HepG2 (cell line): ENCODE measurements around the gene CDK8. TPM values are rescaled to one million over a fixed set of nuclear protein-coding genes. Genes with fewer than 3 reads are reported as not detected.
A peak's percentile ranks its signal among the peaks of the same experiment; 100 is the strongest.

Experiments
- ATF1 ChIP-seq: IDR thresholded peaks from 2 replicates; pipeline ENCODE4 v1.6.1; 2016; ENCODE audit warnings: mild to moderate bottlenecking, control low read depth
- IKZF1 ChIP-seq: fragments of 450-650 bp; IDR thresholded peaks from 2 replicates; pipeline ENCODE4 v1.7.1; 2016
- NCOA2 ChIP-seq: sonication (generic); formaldehyde crosslinking; IDR thresholded peaks from 2 replicates; pipeline ENCODE4 v1.8.0; 2022; ENCODE audit warnings: inconsistent platforms
- SRY ChIP-seq: sonication (generic); formaldehyde crosslinking; IDR thresholded peaks from 2 replicates; pipeline ENCODE4 v1.8.0; 2022; ENCODE audit warnings: mild to moderate bottlenecking, missing genetic modification reagents
- TEAD2 ChIP-seq: sonication (generic); formaldehyde crosslinking; IDR thresholded peaks from 2 replicates; pipeline ENCODE4 v1.9.0; 2021; ENCODE audit warnings: missing genetic modification reagents
- TMF1 ChIP-seq: sonication (generic); formaldehyde crosslinking; IDR thresholded peaks from 2 replicates; pipeline ENCODE4 v1.8.1; 2022; ENCODE audit warnings: low read depth, missing genetic modification reagents
- ZFP36L1 ChIP-seq: sonication (generic); formaldehyde crosslinking; IDR thresholded peaks from 2 replicates; pipeline ENCODE4 v1.8.0; 2022; ENCODE audit warnings: mild to moderate bottlenecking, missing genetic modification reagents, moderate library complexity
- ZFX ChIP-seq: sonication (generic); formaldehyde crosslinking; IDR thresholded peaks from 2 replicates; pipeline ENCODE4 v1.4.0; 2020; ENCODE audit warnings: mild to moderate bottlenecking, low read depth, missing genetic modification reagents, moderate library complexity
- ZNF124 ChIP-seq: sonication (generic); formaldehyde crosslinking; IDR thresholded peaks from 2 replicates; pipeline ENCODE4 v1.4.0; 2020; ENCODE audit warnings: missing genetic modification reagents
- ZNF331 ChIP-seq: sonication (generic); formaldehyde crosslinking; IDR thresholded peaks from 2 replicates; pipeline ENCODE4 v1.4.0; 2020; ENCODE audit warnings: missing genetic modification reagents
- ZNF430 ChIP-seq: sonication (generic); formaldehyde crosslinking; IDR thresholded peaks from 2 replicates; pipeline ENCODE4 v1.9.0; 2021; ENCODE audit warnings: mild to moderate bottlenecking, missing genetic modification reagents
- ZNF446 ChIP-seq: sonication (generic); formaldehyde crosslinking; IDR thresholded peaks from 2 replicates; pipeline ENCODE4 v1.5.0; 2020; ENCODE audit warnings: mild to moderate bottlenecking, missing genetic modification reagents
- ZNF577 ChIP-seq: sonication (generic); formaldehyde crosslinking; IDR thresholded peaks from 2 replicates; pipeline ENCODE4 v1.4.0; 2020; ENCODE audit warnings: mild to moderate bottlenecking, low read depth, missing genetic modification reagents, borderline replicate concordance
- ZNF878 ChIP-seq: sonication (generic); formaldehyde crosslinking; IDR thresholded peaks from 2 replicates; pipeline ENCODE4 v1.8.1; 2023; ENCODE audit warnings: mild to moderate bottlenecking, missing genetic modification reagents, moderate library complexity
- polyA plus RNA-seq, 8 experiments: library from polyadenylated mRNA; depleted of rRNA in 3 of 8; stranded (reverse) in 7 of 8; unstranded in 1 of 8; fragments of >200 nt; fragmentation: Illumina TruSeq in 4 of 8; extraction: Trizol in 4 of 8; gene quantifications; 2 replicates each; pipeline versions ENCODE4 v1.2.1 to v1.2.3, GENCODE V29; 2011 to 2016; ENCODE audit warnings: low read depth in 4 of 8, missing spikeins in 1 of 8, mixed read lengths in 1 of 8; ENCODE audit not compliant: insufficient read depth in 1 of 8
- total RNA-seq, 5 experiments: library from RNA; depleted of rRNA; stranded (reverse); fragments of >200 nt; fragmentation: Illumina TruSeq; extraction: Trizol; gene quantifications; 2 replicates each; pipeline ENCODE4 v1.2.3, GENCODE V29; 2016; ENCODE audit warnings: low read depth in 1 of 5
- TF ChIP-seq, protein P1 (sequence below): sonication (generic); formaldehyde crosslinking; IDR thresholded peaks from one replicate; pipeline ENCODE4 v1.5.1; 2020; ENCODE audit warnings: mild to moderate bottlenecking, missing genetic modification reagents; ENCODE audit errors: not compliant biosample characterization
- TF ChIP-seq, protein P2 (sequence below): IDR thresholded peaks from 2 replicates; pipeline ENCODE4 v1.6.1; 2016; ENCODE audit warnings: low read depth
- TF ChIP-seq, protein P3 (sequence below): sonication (generic); formaldehyde crosslinking; IDR thresholded peaks from 2 replicates; pipeline ENCODE4 v1.5.0; 2020; ENCODE audit warnings: missing genetic modification reagents, mild to moderate bottlenecking, borderline replicate concordance

The CDK8 gene
- total and polyA plus RNA-seq, 2 of the 13 experiments (the other 11 are each of a cell fraction or from before 2014, with no cell fraction given), result 15.8 to 16.4 TPM

DNA sequence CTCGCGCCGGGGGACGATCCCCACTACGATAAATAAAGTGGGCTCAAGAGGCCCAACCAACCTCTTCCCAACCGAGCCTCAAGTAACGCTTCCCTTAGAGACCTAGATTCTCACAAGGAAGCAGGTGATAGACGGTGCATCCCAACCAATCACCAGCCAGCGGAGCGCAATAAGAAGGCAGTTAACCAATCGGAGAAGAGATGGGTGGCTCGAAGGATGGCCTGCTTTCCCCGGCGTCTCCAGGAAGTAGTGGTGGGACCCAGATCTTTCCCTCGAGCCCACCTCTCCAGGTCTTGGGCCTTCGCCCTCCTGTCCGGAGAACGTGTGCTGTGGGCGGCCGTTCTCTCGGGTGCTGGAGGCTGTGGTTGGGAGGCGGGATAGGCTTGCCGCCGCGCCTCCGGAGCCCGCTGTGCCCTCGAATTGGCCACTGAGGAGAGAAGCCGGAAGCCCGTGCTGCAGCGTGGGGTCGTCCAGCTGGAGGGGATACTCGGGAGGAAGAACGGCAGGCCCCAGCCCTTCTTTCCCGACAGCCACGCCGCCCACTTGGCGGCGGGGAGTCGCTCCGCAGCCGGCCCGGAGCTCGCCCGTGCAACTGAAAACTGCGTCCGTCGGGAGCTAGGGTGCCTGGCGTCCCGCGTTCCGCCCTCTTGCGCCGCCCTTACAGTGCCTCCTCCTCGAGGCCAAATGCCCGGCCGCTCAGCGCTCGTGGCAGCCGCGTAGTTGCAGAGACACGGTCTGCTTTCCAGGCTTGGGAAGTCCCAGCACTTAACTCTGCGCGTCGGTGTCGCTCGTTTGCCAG is 32.0 kb upstream of the CDK8 start, which contains the start of gene RNF6 (continued):
- TF ChIP-seq, protein P1, sequence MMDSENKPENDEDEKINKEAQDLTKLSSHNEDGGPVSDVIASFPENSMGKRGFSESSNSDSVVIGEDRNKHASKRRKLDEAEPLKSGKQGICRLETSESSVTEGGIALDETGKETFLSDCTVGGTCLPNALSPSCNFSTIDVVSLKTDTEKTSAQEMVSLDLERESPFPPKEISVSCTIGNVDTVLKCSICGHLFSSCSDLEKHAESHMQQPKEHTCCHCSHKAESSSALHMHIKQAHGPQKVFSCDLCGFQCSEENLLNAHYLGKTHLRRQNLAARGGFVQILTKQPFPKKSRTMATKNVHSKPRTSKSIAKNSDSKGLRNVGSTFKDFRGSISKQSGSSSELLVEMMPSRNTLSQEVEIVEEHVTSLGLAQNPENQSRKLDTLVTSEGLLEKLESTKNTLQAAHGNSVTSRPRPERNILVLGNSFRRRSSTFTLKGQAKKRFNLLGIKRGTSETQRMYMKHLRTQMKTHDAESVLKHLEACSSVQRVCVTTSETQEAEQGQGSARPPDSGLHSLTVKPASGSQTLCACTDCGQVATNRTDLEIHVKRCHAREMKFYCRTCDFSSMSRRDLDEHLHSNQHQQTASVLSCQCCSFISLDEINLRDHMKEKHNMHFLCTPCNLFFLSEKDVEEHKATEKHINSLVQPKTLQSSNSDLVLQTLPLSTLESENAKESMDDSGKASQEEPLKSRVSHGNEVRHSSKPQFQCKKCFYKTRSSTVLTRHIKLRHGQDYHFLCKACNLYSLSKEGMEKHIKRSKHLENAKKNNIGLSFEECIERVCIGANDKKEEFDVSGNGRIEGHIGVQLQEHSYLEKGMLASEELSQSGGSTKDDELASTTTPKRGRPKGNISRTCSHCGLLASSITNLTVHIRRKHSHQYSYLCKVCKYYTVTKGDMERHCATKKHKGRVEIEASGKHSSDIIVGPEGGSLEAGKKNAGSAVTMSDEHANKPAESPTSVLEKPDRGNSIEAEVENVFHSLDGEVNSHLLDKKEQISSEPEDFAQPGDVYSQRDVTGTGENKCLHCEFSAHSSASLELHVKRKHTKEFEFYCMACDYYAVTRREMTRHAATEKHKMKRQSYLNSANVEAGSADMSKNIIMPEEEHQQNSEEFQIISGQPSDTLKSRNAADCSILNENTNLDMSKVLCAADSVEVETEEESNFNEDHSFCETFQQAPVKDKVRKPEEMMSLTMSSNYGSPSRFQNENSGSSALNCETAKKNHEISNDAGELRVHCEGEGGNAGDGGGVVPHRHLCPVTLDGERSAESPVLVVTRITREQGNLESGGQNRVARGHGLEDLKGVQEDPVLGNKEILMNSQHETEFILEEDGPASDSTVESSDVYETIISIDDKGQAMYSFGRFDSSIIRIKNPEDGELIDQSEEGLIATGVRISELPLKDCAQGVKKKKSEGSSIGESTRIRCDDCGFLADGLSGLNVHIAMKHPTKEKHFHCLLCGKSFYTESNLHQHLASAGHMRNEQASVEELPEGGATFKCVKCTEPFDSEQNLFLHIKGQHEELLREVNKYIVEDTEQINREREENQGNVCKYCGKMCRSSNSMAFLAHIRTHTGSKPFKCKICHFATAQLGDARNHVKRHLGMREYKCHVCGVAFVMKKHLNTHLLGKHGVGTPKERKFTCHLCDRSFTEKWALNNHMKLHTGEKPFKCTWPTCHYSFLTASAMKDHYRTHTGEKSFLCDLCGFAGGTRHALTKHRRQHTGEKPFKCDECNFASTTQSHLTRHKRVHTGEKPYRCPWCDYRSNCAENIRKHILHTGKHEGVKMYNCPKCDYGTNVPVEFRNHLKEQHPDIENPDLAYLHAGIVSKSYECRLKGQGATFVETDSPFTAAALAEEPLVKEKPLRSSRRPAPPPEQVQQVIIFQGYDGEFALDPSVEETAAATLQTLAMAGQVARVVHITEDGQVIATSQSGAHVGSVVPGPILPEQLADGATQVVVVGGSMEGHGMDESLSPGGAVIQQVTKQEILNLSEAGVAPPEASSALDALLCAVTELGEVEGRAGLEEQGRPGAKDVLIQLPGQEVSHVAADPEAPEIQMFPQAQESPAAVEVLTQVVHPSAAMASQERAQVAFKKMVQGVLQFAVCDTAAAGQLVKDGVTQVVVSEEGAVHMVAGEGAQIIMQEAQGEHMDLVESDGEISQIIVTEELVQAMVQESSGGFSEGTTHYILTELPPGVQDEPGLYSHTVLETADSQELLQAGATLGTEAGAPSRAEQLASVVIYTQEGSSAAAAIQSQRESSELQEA (CRISPR knock-in tag), result no peak
- TF ChIP-seq NCOA2 (CRISPR knock-in tag), result peak; percentile 70
- no peak for TF ChIP-seq IKZF1
- TF ChIP-seq, protein P2, sequence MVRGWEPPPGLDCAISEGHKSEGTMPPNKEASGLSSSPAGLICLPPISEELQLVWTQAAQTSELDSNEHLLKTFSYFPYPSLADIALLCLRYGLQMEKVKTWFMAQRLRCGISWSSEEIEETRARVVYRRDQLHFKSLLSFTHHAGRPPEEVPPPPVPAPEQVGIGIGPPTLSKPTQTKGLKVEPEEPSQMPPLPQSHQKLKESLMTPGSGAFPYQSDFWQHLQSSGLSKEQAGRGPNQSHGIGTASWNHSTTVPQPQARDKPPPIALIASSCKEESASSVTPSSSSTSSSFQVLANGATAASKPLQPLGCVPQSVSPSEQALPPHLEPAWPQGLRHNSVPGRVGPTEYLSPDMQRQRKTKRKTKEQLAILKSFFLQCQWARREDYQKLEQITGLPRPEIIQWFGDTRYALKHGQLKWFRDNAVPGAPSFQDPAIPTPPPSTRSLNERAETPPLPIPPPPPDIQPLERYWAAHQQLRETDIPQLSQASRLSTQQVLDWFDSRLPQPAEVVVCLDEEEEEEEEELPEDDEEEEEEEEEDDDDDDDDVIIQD (CRISPR knock-in tag), result no peak
- no peak for TF ChIP-seq TEAD2 (CRISPR knock-in tag)
- peak; percentile 88 for TF ChIP-seq ZNF331 (CRISPR knock-in tag)
- TF ChIP-seq ZNF577 (CRISPR knock-in tag), result no peak
- TF ChIP-seq ZNF446 (CRISPR knock-in tag), result no peak
- peak; percentile 55 for TF ChIP-seq ZNF430 (CRISPR knock-in tag)
- TF ChIP-seq SRY, result no peak; the same call in 1 of the 2 replicates
- 0 out of 2 replicates have a peak, but pooled peaks have one; percentile 76 for TF ChIP-seq ZNF878 (CRISPR knock-in tag)
- 0 out of 2 replicates have a peak, but pooled peaks have one; percentile 48 for TF ChIP-seq TMF1 (CRISPR knock-in tag)
- TF ChIP-seq, protein P3, sequence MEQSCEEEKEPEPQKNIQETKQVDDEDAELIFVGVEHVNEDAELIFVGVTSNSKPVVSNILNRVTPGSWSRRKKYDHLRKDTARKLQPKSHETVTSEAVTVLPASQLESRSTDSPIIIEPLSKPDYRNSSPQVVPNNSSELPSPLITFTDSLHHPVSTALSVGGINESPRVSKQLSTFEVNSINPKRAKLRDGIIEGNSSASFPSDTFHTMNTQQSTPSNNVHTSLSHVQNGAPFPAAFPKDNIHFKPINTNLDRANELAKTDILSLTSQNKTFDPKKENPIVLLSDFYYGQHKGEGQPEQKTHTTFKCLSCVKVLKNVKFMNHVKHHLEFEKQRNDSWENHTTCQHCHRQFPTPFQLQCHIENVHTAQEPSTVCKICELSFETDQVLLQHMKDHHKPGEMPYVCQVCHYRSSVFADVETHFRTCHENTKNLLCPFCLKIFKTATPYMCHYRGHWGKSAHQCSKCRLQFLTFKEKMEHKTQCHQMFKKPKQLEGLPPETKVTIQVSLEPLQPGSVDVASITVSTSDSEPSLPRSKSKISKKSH, result peak; percentile 57; the same call in 1 of the 2 replicates
- TF ChIP-seq ZFP36L1 (CRISPR knock-in tag), result peak; percentile 76; the same call in 1 of the 2 replicates
- peak; percentile 87; the same call in 1 of the 2 replicates for TF ChIP-seq ZNF124 (CRISPR knock-in tag)
- peak; percentile 90 for TF ChIP-seq ZFX (CRISPR knock-in tag)
- TF ChIP-seq ATF1 (CRISPR knock-in tag), result peak; percentile 23; the same call in 1 of the 2 replicates
